WI38 (cell line): Measurements from ENCODE around the gene HSPA9.

Source experiments
- H3K4me3 ChIP-seq: 2 replicates; pipeline ENCODE4 v1.5.1; 2011; ENCODE audit warnings: low read depth, mild to moderate bottlenecking, control low read depth, low read length
- TF ChIP-seq, protein P1 (sequence below): IDR thresholded peaks from 2 replicates; pipeline ENCODE4 v1.5.1; 2012; ENCODE audit warnings: low read depth, mild to moderate bottlenecking, control low read depth, low read length

HSPA9 gene

DNA sequence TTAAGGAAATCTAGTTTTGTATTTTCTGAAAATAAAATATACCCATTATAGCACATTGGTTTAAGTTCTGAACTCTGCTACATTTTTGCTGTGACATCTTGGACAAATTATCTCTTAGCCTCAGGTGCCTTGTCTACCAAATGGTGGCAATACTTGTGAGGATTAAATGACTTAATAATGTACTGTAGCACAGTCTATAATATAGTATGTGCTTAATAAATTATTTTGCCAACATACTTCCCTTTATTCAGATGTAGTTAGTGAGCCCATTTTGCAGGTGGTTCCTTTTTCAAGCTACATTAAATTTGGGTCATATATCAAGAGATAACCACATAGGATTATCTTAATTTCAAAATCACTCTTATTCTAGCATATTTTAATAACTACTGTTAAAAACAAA, 35.4 kb downstream of the HSPA9 start:
- TF ChIP-seq, protein P1, sequence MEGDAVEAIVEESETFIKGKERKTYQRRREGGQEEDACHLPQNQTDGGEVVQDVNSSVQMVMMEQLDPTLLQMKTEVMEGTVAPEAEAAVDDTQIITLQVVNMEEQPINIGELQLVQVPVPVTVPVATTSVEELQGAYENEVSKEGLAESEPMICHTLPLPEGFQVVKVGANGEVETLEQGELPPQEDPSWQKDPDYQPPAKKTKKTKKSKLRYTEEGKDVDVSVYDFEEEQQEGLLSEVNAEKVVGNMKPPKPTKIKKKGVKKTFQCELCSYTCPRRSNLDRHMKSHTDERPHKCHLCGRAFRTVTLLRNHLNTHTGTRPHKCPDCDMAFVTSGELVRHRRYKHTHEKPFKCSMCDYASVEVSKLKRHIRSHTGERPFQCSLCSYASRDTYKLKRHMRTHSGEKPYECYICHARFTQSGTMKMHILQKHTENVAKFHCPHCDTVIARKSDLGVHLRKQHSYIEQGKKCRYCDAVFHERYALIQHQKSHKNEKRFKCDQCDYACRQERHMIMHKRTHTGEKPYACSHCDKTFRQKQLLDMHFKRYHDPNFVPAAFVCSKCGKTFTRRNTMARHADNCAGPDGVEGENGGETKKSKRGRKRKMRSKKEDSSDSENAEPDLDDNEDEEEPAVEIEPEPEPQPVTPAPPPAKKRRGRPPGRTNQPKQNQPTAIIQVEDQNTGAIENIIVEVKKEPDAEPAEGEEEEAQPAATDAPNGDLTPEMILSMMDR = no peak
- H3K4me3 ChIP-seq = no peak overlapping the region

DNA sequence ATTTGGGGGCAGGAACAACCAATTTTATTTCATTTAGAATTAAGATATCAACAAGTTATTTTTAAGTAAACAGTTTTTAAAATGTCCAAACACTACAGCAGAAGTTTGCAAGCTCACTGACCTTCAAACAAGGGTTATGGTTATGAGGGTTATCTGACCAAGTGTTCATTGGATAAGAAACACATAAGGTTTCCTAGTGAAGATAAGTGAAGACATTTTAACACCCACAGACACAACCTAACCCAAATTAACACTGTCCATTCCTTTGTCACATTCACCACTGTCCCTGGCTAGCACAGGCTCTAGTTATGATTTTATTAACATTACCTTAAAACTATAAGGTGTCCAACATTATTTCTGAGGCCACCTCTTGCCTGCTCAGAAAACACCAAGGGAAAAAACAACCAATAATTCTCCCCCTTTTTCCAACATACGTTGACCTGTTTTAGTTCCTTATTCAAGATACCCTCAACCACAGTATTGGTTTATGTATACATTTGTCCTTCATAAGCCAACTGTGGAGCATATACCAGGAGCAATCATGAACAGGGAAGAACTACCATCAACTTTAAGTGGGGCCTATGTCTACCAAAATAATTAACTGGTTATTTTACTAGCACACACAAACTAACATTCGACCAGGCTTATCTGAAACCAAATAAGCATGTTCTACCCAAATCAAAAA, 36.1 kb downstream of the HSPA9 start:
- no peak overlapping the region for H3K4me3 ChIP-seq
- TF ChIP-seq, protein P1 = no peak

DNA sequence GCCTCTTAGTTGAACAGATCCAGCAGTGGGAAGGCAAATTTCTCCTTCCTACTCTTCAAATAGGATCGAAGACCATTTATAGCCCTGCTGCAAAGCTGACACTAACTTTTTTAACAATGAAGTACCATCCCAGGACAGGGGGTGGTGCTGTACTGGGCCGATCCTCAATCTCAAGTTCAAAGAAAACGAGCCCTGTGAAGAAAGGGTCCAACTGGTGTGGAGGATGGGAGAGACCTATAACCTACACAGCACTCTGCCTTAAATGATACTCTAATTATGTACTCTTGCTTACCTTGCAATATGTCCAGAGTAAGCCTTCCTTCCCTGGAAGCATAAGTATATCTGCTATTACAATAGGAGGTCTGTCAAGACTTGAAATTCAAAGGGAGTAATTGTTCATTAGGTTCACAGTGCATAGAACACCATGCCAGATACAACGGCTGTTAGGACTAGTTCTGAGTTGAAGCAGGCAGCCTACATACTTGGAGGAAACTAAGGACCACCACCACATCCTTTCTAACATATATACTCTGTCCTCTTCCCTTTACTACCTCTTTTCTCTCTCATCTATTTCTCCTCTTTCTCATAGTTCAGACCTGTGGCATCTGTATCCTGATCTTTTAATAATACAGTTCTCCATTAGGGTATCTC, 38.4 kb downstream of the HSPA9 start:
- TF ChIP-seq, protein P1 = 0 out of 2 replicates have a peak, but pooled peaks have one; percentile 16
- H3K4me3 ChIP-seq = no peak overlapping the region

DNA sequence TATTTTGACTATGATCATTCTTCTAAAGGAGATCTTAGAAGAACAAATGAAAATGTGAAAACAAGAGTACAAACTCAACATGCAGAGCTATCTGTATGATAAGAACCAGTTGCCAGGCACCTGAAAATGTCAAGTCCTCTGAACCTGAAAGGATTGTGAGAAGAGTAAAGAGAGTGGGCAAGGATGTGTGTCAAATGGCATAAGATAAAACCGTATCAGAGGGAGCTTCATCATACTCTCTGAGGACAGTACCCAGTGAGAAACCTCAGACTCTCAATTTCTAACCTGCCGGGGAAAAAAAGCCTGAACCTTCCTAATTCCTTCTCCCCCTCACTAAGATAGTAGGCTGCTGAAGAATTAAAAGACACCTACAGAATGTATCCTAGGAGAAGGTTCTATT, 39.0 kb downstream of the HSPA9 start:
- TF ChIP-seq, protein P1 = no peak
- H3K4me3 ChIP-seq = no peak overlapping the region

DNA sequence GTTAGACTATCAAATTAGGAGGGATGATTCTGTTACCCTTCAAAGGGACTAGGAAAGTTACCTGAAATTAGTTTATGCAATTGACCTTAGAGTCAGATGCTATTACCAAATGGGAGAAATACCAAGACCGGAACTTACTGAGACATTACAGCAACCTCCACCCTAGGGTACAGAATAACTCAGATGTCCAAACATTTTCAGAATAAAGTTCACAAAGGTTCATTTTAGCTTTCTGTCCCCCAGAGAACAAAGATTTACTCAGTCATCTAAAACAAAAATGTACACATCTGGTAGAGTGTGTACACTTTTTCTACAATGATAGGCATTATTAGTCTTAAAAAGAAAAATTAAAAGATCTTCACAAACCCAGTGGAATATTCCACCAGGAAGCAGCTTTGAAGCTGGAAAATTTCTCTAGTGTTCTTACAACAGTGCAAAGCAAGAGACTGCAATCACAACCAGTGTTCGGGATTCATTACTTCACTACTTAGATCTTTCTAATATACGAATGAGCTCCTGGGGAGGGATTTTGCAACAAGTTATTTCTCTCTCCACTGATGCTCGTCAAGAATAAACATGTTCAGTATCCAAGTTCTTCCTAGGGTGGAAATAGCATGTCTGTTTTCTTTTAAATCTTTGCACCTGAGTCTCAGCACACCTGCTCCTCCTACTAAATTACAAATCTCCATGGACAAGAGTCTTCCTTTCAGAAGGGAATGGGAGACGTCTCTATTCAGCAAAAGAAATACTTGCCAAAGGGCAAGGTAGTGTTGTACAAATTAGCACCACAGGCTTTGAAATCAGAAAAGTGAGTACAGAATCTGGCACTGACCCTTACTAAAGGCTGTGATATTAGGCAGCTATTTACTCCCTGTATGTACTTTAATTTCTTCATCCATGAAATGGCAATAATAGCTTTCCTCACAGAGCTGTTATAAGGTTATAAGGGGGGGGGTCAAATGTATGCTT, 40.9 kb downstream of the HSPA9 start:
- no peak overlapping the region for H3K4me3 ChIP-seq
- TF ChIP-seq, protein P1 = no peak

DNA sequence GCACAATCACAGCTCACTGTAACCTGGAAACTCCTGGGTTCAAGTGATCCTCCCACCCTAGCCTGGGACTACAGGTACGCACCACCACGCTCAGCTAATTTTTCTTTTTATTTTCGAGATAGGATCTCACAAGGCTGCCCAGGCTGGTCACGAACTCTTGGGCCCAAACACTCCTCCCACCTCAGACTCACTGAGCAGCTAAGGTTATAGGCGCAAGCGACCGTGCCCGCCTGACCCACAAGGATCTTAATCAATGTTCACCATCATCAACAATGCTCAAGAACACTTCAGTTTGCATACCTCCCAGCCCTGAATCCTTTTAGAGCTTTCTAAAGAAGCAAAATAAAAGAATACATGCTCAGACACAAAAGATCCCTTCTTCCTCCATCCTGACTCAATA, 45.4 kb downstream of the HSPA9 start:
- H3K4me3 ChIP-seq = no peak overlapping the region
- TF ChIP-seq, protein P1 = no peak
